K562 (cell line): ENCODE measurements around the gene BAIAP2. TPM values are rescaled to one million over a fixed set of nuclear protein-coding genes. Genes with fewer than 3 reads are reported as not detected.

Experiments used
- ATAC-seq: fragments of 200-7000 bp; cut with Tn5 transposase; 3 replicates; pipeline ENCODE4 v1.9.1; 2020; ENCODE audit warnings: moderate library complexity
- BruUV-seq: library from RNA; stranded (reverse); fragments of 400-500 nt; replicated peaks from 2 replicates; lab custom pipeline; 2021; lab: Mats Ljungman, UMichigan
- CTCF ChIA-PET: fragments of 300-600 bp; formaldehyde crosslinking; extraction: SDS; loops from one replicate; lab custom pipeline; 2021; ENCODE audit warnings: low intra/inter-chr PET ratio; lab: Yijun Ruan, JAX
- POLR2A ChIA-PET: fragments of 300-600, 350-650 bp; sonication (Branson Sonifier 250); formaldehyde crosslinking; extraction: SDS; loops from one replicate; lab custom pipeline; 2021; ENCODE audit warnings: antibody characterized with exemption, inconsistent platforms; lab: Yijun Ruan, JAX
- DNase-seq, 4 experiments: peaks; one replicate each; pipeline versions ENCODE4 v3.0.0 to v3.0.0-alpha.2; 2011 to 2018; ENCODE audit warnings: low spot score in 3 of 4, mixed read lengths in 3 of 4; ENCODE audit errors: extremely low read depth in 1 of 4
- FAIRE-seq: peaks from 2 replicates; lab custom pipeline; 2011; peaks lifted over from hg19 to GRCh38; lab: Jason Lieb, UNC
- H2AFZ ChIP-seq: 2 replicates; pipeline ENCODE4 v1.6.0; 2011; ENCODE audit warnings: low read depth, low read length, control low read depth, inconsistent platforms
- H3K27ac ChIP-seq: fragments of 200-600 bp; 3 replicates; pipeline ENCODE4 v1.8.0; 2011; ENCODE audit warnings: low read depth, mild to moderate bottlenecking, control low read depth, inconsistent platforms, low read length, moderate library complexity, mixed read lengths; ENCODE audit errors: extremely low read depth
- H3K27me3 ChIP-seq, 2 experiments: fragments of 300-600 bp in 1 of 2; 2 replicates in 1 of 2; 3 replicates in 1 of 2; pipeline versions ENCODE4 v1.6.0 to v1.8.0; 2011; ENCODE audit warnings: inconsistent platforms in 2 of 2, low read length in 2 of 2, mild to moderate bottlenecking in 1 of 2, mixed read lengths in 1 of 2, moderate library complexity in 1 of 2; ENCODE audit not compliant: control insufficient read depth in 2 of 2, insufficient read depth in 2 of 2
- H3K36me3 ChIP-seq: fragments of 300-600 bp; 3 replicates; pipeline ENCODE4 v1.8.0; 2011; ENCODE audit warnings: mild to moderate bottlenecking, low read length, inconsistent platforms; ENCODE audit not compliant: control insufficient read depth, insufficient read depth
- H3K4me1 ChIP-seq, 2 experiments: fragments of 200-600 bp in 1 of 2; replicated peaks in 1 of 2; 2 replicates in 1 of 2; 3 replicates in 1 of 2; pipeline versions ENCODE4 v1.5.1 to v1.8.0; 2011; ENCODE audit warnings: inconsistent platforms in 2 of 2, low read length in 2 of 2, mild to moderate bottlenecking in 1 of 2, mixed read lengths in 1 of 2, moderate library complexity in 1 of 2; ENCODE audit not compliant: control insufficient read depth in 2 of 2, insufficient read depth in 2 of 2
- H3K4me2 ChIP-seq: 2 replicates; pipeline ENCODE4 v1.6.1; 2011; ENCODE audit warnings: low read length, control low read depth, inconsistent platforms, mixed read lengths; ENCODE audit not compliant: insufficient read depth
- H3K4me3 ChIP-seq: fragments of 200-600 bp; sonication (generic), shearing (Covaris generic); 2 replicates; pipeline ENCODE4 v1.5.1; 2016; ENCODE audit warnings: control low read depth, inconsistent platforms
- H3K79me2 ChIP-seq: fragments of 200-600 bp; 3 replicates; pipeline ENCODE4 v1.8.0; 2011; ENCODE audit warnings: low read length, inconsistent platforms; ENCODE audit not compliant: control insufficient read depth, insufficient read depth
- H3K9ac ChIP-seq, 2 experiments: 2 replicates each; pipeline versions ENCODE4 v1.6.0 to v1.6.1; 2011; ENCODE audit warnings: low read depth in 2 of 2, low read length in 2 of 2, control low read depth in 1 of 2, inconsistent platforms in 1 of 2, mild to moderate bottlenecking in 1 of 2, mixed read lengths in 1 of 2; ENCODE audit not compliant: insufficient read depth in 1 of 2
- H3K9me1 ChIP-seq: one replicate; pipeline ENCODE4 v1.6.0; 2011; ENCODE audit warnings: inconsistent platforms, mild to moderate bottlenecking, low read length, moderate library complexity; ENCODE audit not compliant: control insufficient read depth, insufficient read depth
- H3K9me3 ChIP-seq: replicated peaks from 2 replicates; pipeline ENCODE4 v1.5.1; 2011; ENCODE audit warnings: low read depth, low read length, inconsistent platforms; ENCODE audit not compliant: control insufficient read depth, insufficient read depth
- H4K20me1 ChIP-seq: replicated peaks from 2 replicates; pipeline ENCODE4 v1.6.1; 2011; ENCODE audit warnings: low read length, inconsistent platforms, mixed read lengths; ENCODE audit not compliant: control insufficient read depth, insufficient read depth
- BDP1 ChIP-seq: IDR thresholded peaks from 3 replicates; pipeline ENCODE4 v1.6.1; 2011; ENCODE audit not compliant: insufficient read length, insufficient read depth
- HNRNPH1 ChIP-seq: fragments of 200-400 bp; formaldehyde crosslinking; optimal IDR thresholded peaks from 2 replicates; pipeline ENCODE3; 2017; ENCODE audit warnings: low read depth, mild to moderate bottlenecking, low read length, moderate library complexity
- IFI16 ChIP-seq: fragments of 250-450 bp; sonication (Bioruptor Pico); IDR thresholded peaks from 2 replicates; pipeline ENCODE4 v2.1.2; 2022; ENCODE audit warnings: mild to moderate bottlenecking, inconsistent platforms
- MXI1 ChIP-seq: IDR thresholded peaks from 2 replicates; pipeline ENCODE4 v1.6.1; 2011; ENCODE audit warnings: low read depth, mild to moderate bottlenecking, improper control_type of control experiment, low read length
- PCBP1 ChIP-seq: fragments of 200-400 bp; formaldehyde crosslinking; IDR thresholded peaks from 2 replicates; pipeline ENCODE4 v1.6.1; 2018; ENCODE audit warnings: mild to moderate bottlenecking, low read depth, low read length; ENCODE audit not compliant: poor library complexity, severe bottlenecking
- RBM17 ChIP-seq: fragments of 200-400 bp; formaldehyde crosslinking; IDR thresholded peaks from 2 replicates; pipeline ENCODE4 v1.6.1; 2017; ENCODE audit warnings: low read depth, mild to moderate bottlenecking, low read length, borderline replicate concordance
- ZBTB12 ChIP-seq: fragments of 250-450 bp; sonication (Bioruptor Pico); IDR thresholded peaks from 2 replicates; pipeline ENCODE4 v1.4.0; 2020
- ZFP91 ChIP-seq: sonication (generic); formaldehyde crosslinking; IDR thresholded peaks from 2 replicates; pipeline ENCODE4 v1.8.0; 2022; ENCODE audit warnings: mild to moderate bottlenecking, missing genetic modification reagents
- ZNF354B ChIP-seq: fragments of 250-450 bp; sonication (Bioruptor Pico); IDR thresholded peaks from 2 replicates; pipeline ENCODE4 v1.4.0; 2020
- ZNF384 ChIP-seq: IDR thresholded peaks from 2 replicates; pipeline ENCODE4 v1.6.1; 2012; ENCODE audit warnings: low read depth, low read length, improper control_type of control experiment
- ZNF518B ChIP-seq: fragments of 250-450 bp; sonication (Bioruptor Pico); IDR thresholded peaks from 2 replicates; pipeline ENCODE4 v1.5.0; 2021; ENCODE audit warnings: mild to moderate bottlenecking, moderate library complexity
- ZNF639 ChIP-seq, 2 experiments: fragments of 200-800 bp in 1 of 2; sonication (Bioruptor generic) in 1 of 2; sonication (generic) in 1 of 2; formaldehyde crosslinking in 1 of 2; IDR thresholded peaks in 1 of 2; conservative IDR thresholded peaks in 1 of 2; 2 replicates each; pipeline versions ENCODE4 v1.5.0 to v1.6.1; 2016 to 2020; ENCODE audit warnings: missing compliant biosample characterization in 1 of 2, missing genetic modification characterization in 1 of 2, missing genetic modification reagents in 1 of 2
- WGBS: fragments of 100-300 bp; shearing (Covaris generic); methylation state at CpG from one replicate; pipeline ENCODE4 v1.1.6; 2016; ENCODE audit warnings: low coverage, mixed read lengths; ENCODE audit not compliant: insufficient coverage; ENCODE audit errors: missing lambda C conversion rate; 5-methylcytosine and 5-hydroxymethylcytosine counted together
- in situ Hi-C: fragments of 300-500 bp; cut with MboI; formaldehyde crosslinking; loops from 4 replicates; pipeline ENCODE4 v1.15.0; 2018; ENCODE audit warnings: inconsistent platforms, mixed read lengths
- intact Hi-C: fragments of 100-400 bp; cut with micrococcal nuclease; formaldehyde crosslinking; loops from 2 replicates; pipeline ENCODE4 v1.14.2; 2022
- polyA plus RNA-seq, 8 experiments: library from polyadenylated mRNA; depleted of rRNA in 4 of 8; stranded (reverse) in 5 of 8; unstranded in 3 of 8; fragments of >200 nt; fragmentation: Nextera tagmentation in 2 of 8; fragmentation: Illumina TruSeq in 1 of 8; extraction: Ambion mirVana in 2 of 8; extraction: Trizol in 1 of 8; gene quantifications; 2 replicates each; pipeline versions ENCODE4 v1.2.1 to v1.2.3, GENCODE V29; 2011 to 2014; ENCODE audit warnings: inconsistent platforms in 1 of 8, missing spikeins in 1 of 8
- total RNA-seq, 7 experiments: library from RNA; depleted of rRNA in 6 of 7; stranded (reverse); fragments of >200 nt in 6 of 7; fragmentation: Illumina TruSeq in 2 of 7; extraction: Trizol in 2 of 7; gene quantifications; 2 replicates each; pipeline versions ENCODE4 v1.2.1 to v1.2.3, GENCODE V29; 2011 to 2021; ENCODE audit warnings: low replicate concordance in 1 of 7

The BAIAP2 gene
- total and polyA plus RNA-seq, 9 of the 15 experiments (the other 6 are each of a cell fraction or from before 2014, with no cell fraction given), result 2.3 to 51.6 (median 18.4) TPM

GRCh38 chr17:81025065-81025740, 9.7 kb upstream of the BAIAP2 start:
- intact Hi-C loops, result no loop called here
- no peaks in the 10 kb centered on the region for H3K9me3 ChIP-seq
- DNase-seq (no peak), FAIRE-seq (no peak), ATAC-seq (no peak)
- no peaks in the 10 kb centered on the region for H4K20me1 ChIP-seq
- H3K9ac ChIP-seq, result 0 out of 4 replicates have a peak overlapping the region, but pooled peaks of 1 of the 2 experiments have one; percentile 28
- no peaks in the 10 kb centered on the region for H3K9me1 ChIP-seq
- 67% methylated on average over 16 of the region's 16 CpGs for WGBS
- H3K4me2 ChIP-seq, result no peak overlapping the region
- no peak overlapping the region for H2AFZ ChIP-seq
- 0 out of 5 replicates have a peak, but pooled peaks cover 0 to 4% of the 10 kb centered on the region in 2 experiments for H3K27me3 ChIP-seq
- H3K4me3 ChIP-seq, result no peak overlapping the region
- H3K27ac ChIP-seq, result no peak overlapping the region
- H3K4me1 ChIP-seq, result peaks cover 27 to 64% of the 10 kb centered on the region in 2 experiments
- H3K79me2 ChIP-seq, result peaks cover 7% of the 10 kb centered on the region; the same call in 1 of the 3 replicates
- no peaks in the 10 kb centered on the region for H3K36me3 ChIP-seq
- BruUV-seq, result no TSS peak
- ChIA-PET POLR2A (interaction anchor here (1.1 kb wide), 1 partner anchor 70 kb away, joined by 3 read pairs; no protein-coding TSS in a partner anchor), CTCF (interaction anchor here (1.1 kb wide), 1 partner anchor 76 kb away, joined by 7 read pairs; no protein-coding TSS in a partner anchor)
- in situ Hi-C loops, result no loop called here
- TF ChIP-seq HNRNPH1 (no peak), ZNF354B (CRISPR knock-in tag) (no peak), ZNF639 (CRISPR knock-in tag; conservative IDR thresholded peaks at IDR 0.05 in 1 of 2, IDR thresholded peaks at IDR 0.05 in 1 of 2) (no peak), IFI16 (CRISPR knock-in tag) (no peak), ZFP91 (CRISPR knock-in tag) (no peak), ZNF384 (no peak), BDP1 (no peak), MXI1 (no peak), PCBP1 (no peak), RBM17 (no peak), ZNF518B (no peak), ZBTB12 (no peak)
